ENCODE measurements around the gene RAB11A. TPM values are rescaled to one million over a fixed set of nuclear protein-coding genes. Genes with fewer than 3 reads are reported as not detected.

RAB11A gene
- total and polyA plus RNA-seq, 2 of the 13 experiments (the other 11 are each of a cell fraction or from before 2014, with no cell fraction given): 161 to 162 TPM

GRCh38 chr15:65832549-65833364 lies 36.5 kb upstream of the RAB11A start (continued):
- TF ChIP-seq, protein P1, sequence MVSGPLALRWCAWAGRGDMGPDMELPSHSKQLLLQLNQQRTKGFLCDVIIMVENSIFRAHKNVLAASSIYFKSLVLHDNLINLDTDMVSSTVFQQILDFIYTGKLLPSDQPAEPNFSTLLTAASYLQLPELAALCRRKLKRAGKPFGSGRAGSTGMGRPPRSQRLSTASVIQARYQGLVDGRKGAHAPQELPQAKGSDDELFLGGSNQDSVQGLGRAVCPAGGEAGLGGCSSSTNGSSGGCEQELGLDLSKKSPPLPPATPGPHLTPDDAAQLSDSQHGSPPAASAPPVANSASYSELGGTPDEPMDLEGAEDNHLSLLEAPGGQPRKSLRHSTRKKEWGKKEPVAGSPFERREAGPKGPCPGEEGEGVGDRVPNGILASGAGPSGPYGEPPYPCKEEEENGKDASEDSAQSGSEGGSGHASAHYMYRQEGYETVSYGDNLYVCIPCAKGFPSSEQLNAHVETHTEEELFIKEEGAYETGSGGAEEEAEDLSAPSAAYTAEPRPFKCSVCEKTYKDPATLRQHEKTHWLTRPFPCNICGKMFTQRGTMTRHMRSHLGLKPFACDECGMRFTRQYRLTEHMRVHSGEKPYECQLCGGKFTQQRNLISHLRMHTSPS (CRISPR knock-in tag; IDR thresholded peaks at IDR 0.05; ENCODE audit: low read depth): peak; percentile 50; the same call in 1 of the 2 replicates
- TF ChIP-seq BATF2 (CRISPR knock-in tag; IDR thresholded peaks at IDR 0.05): no peak
- peak; percentile 99 for TF ChIP-seq RORA (CRISPR knock-in tag; IDR thresholded peaks at IDR 0.05)
- peak; percentile 80; the same call in 1 of the 2 replicates for TF ChIP-seq THAP9 (CRISPR knock-in tag; IDR thresholded peaks at IDR 0.05; ENCODE audit: borderline replicate concordance)
- TF ChIP-seq IRF2 (CRISPR knock-in tag; IDR thresholded peaks at IDR 0.05): peak; percentile 76; the same call in 1 of the 2 replicates
- TF ChIP-seq ZXDC (CRISPR knock-in tag; IDR thresholded peaks at IDR 0.05): no peak
- peak; percentile 83; the same call in 1 of the 2 replicates for TF ChIP-seq NKX3-1 (CRISPR knock-in tag; IDR thresholded peaks at IDR 0.05)
- TF ChIP-seq ZNF264 (CRISPR knock-in tag; IDR thresholded peaks at IDR 0.05): peak; percentile 92
- peak; percentile 65 for TF ChIP-seq MTA1 (CRISPR knock-in tag; IDR thresholded peaks at IDR 0.05; ENCODE audit: borderline replicate concordance)
- TF ChIP-seq ZNF263 (CRISPR knock-in tag; IDR thresholded peaks at IDR 0.05): peak; percentile 49
- peak; percentile 83 for TF ChIP-seq XRCC5 (optimal IDR thresholded peaks at IDR 0.05; ENCODE audit: low read length)
- TF ChIP-seq ZNF230 (CRISPR knock-in tag; IDR thresholded peaks at IDR 0.05): peak; percentile 84
- peak; percentile 48; the same call in 1 of the 2 replicates for TF ChIP-seq TOE1 (CRISPR knock-in tag; IDR thresholded peaks at IDR 0.05)
- no peak for TF ChIP-seq HOXA7 (CRISPR knock-in tag; IDR thresholded peaks at IDR 0.05)
- TF ChIP-seq ZNF768 (CRISPR knock-in tag; IDR thresholded peaks at IDR 0.05): no peak
- TF ChIP-seq RFX5 (IDR thresholded peaks at IDR 0.05; ENCODE audit: low read depth, low read length): 0 out of 2 replicates have a peak, but pooled peaks have one; percentile 2
- TF ChIP-seq PCBP2 (optimal IDR thresholded peaks at IDR 0.05; ENCODE audit: low read depth, low read length, poor library complexity, severe bottlenecking): no peak
- TF ChIP-seq, protein P2, sequence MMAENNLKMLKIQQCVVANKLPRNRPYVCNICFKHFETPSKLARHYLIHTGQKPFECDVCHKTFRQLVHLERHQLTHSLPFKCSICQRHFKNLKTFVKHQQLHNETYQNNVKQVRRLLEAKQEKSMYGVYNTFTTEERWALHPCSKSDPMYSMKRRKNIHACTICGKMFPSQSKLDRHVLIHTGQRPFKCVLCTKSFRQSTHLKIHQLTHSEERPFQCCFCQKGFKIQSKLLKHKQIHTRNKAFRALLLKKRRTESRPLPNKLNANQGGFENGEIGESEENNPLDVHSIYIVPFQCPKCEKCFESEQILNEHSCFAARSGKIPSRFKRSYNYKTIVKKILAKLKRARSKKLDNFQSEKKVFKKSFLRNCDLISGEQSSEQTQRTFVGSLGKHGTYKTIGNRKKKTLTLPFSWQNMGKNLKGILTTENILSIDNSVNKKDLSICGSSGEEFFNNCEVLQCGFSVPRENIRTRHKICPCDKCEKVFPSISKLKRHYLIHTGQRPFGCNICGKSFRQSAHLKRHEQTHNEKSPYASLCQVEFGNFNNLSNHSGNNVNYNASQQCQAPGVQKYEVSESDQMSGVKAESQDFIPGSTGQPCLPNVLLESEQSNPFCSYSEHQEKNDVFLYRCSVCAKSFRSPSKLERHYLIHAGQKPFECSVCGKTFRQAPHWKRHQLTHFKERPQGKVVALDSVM (CRISPR knock-in tag; IDR thresholded peaks at IDR 0.05): no peak
- peak; percentile 78 for TF ChIP-seq MEIS2 (CRISPR knock-in tag; IDR thresholded peaks at IDR 0.05)

Measured in HepG2 (cell line).